ENCODE measurements around the gene DEUP1.

Gene DEUP1

GRCh38 chr11:93361435-93361834 is 30.9 kb downstream of the DEUP1 start:
- H3K9me3 ChIP-seq (ENCODE audit: severe bottlenecking) = no peaks in the 10 kb centered on the region
- H3K27ac ChIP-seq = no peak overlapping the region
- H3K36me3 ChIP-seq = no peaks in the 10 kb centered on the region
- no peak for DNase-seq
- TF ChIP-seq, protein P1, sequence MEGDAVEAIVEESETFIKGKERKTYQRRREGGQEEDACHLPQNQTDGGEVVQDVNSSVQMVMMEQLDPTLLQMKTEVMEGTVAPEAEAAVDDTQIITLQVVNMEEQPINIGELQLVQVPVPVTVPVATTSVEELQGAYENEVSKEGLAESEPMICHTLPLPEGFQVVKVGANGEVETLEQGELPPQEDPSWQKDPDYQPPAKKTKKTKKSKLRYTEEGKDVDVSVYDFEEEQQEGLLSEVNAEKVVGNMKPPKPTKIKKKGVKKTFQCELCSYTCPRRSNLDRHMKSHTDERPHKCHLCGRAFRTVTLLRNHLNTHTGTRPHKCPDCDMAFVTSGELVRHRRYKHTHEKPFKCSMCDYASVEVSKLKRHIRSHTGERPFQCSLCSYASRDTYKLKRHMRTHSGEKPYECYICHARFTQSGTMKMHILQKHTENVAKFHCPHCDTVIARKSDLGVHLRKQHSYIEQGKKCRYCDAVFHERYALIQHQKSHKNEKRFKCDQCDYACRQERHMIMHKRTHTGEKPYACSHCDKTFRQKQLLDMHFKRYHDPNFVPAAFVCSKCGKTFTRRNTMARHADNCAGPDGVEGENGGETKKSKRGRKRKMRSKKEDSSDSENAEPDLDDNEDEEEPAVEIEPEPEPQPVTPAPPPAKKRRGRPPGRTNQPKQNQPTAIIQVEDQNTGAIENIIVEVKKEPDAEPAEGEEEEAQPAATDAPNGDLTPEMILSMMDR (IDR thresholded peaks at IDR 0.05; ENCODE audit: low read depth, low read length) = no peak
- no peak overlapping the region for H3K4me3 ChIP-seq (ENCODE audit: low read depth, low read length)
- no peaks in the 10 kb centered on the region for H3K27me3 ChIP-seq (ENCODE audit: insufficient read depth, low read depth, severe bottlenecking)

- Histone ChIP-seq H3K27me3 (ENCODE audit: insufficient read depth, low read depth, severe bottlenecking) (no peaks in the 10 kb centered on the region), H3K36me3 (no peaks in the 10 kb centered on the region), H3K27ac (no peak overlapping the region), H3K9me3 (ENCODE audit: severe bottlenecking) (no peaks in the 10 kb centered on the region), H3K4me3 (ENCODE audit: low read depth, low read length) (no peak overlapping the region)
- DNase-seq = no peak
- TF ChIP-seq, protein P1 (IDR thresholded peaks at IDR 0.05; ENCODE audit: low read depth, low read length) = no peak
These were observed 37.5 kb downstream of the DEUP1 start for GRCh38 chr11:93368022-93368421.

DNA sequence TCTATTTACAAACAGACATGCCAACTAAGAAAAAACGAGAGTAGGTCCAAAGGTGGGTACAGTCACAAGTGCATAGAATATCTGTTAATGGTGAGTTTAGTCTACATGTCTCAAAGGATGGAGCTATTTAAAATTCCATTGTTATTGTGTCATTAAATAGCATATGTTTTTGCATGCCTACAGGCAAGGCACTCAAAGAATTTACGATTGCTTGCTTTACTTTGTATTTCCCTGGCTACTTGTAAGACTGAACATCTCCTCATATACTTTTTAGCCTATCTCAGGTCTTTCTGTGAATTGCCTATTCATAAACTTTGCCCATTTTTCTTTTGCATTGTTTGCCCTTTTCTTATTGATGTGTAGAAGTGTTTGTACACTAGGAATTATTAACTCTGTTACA is 39.7 kb downstream of the DEUP1 start:
- DNase-seq = no peak
- H3K27ac ChIP-seq = no peak overlapping the region
- H3K27me3 ChIP-seq (ENCODE audit: insufficient read depth, low read depth, severe bottlenecking) = no peaks in the 10 kb centered on the region
- TF ChIP-seq, protein P1 (IDR thresholded peaks at IDR 0.05; ENCODE audit: low read depth, low read length) = no peak
- no peak overlapping the region for H3K4me3 ChIP-seq (ENCODE audit: low read depth, low read length)
- no peaks in the 10 kb centered on the region for H3K9me3 ChIP-seq (ENCODE audit: severe bottlenecking)
- H3K36me3 ChIP-seq = no peaks in the 10 kb centered on the region

- no peaks in the 10 kb centered on the region for H3K9me3 ChIP-seq (ENCODE audit: severe bottlenecking)
- TF ChIP-seq, protein P1 (IDR thresholded peaks at IDR 0.05; ENCODE audit: low read depth, low read length) = no peak
- no peak overlapping the region for H3K27ac ChIP-seq
- no peaks in the 10 kb centered on the region for H3K36me3 ChIP-seq
- no peaks in the 10 kb centered on the region for H3K27me3 ChIP-seq (ENCODE audit: insufficient read depth, low read depth, severe bottlenecking)
- no peak overlapping the region for H3K4me3 ChIP-seq (ENCODE audit: low read depth, low read length)
- no peak for DNase-seq
These were observed 59.2 kb downstream of the DEUP1 start for GRCh38 chr11:93389737-93390136.

- Histone ChIP-seq H3K27ac (no peak overlapping the region), H3K9me3 (ENCODE audit: severe bottlenecking) (no peaks in the 10 kb centered on the region), H3K4me3 (ENCODE audit: low read depth, low read length) (no peak overlapping the region), H3K36me3 (no peaks in the 10 kb centered on the region), H3K27me3 (ENCODE audit: insufficient read depth, low read depth, severe bottlenecking) (no peaks in the 10 kb centered on the region)
- DNase-seq = no peak
- TF ChIP-seq, protein P1 (IDR thresholded peaks at IDR 0.05; ENCODE audit: low read depth, low read length) = no peak
These were observed 62.3 kb downstream of the DEUP1 start for GRCh38 chr11:93392867-93393266.

DNA sequence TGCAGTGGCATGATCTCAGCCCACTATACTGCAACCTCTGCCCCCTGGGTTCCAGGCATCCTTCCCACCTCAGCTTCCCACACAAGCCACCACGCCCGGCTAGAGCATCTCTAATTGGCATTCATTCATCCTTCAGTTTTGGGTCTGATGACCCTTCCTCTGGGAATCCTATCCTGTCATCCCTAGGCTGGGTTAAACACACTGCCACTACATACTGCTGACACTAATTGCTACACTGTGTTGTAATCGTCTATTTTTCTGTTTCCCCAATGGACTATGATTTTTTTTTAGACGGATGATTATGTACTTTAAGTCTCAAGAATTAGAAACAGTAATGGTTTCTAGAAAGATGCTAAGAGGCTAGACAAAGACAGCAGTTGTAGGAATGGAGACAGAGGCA is 62.8 kb downstream of the DEUP1 start:
- Histone ChIP-seq H3K4me3 (ENCODE audit: low read depth, low read length) (no peak overlapping the region), H3K27ac (no peak overlapping the region), H3K36me3 (no peaks in the 10 kb centered on the region), H3K9me3 (ENCODE audit: severe bottlenecking) (no peaks in the 10 kb centered on the region), H3K27me3 (ENCODE audit: insufficient read depth, low read depth, severe bottlenecking) (no peaks in the 10 kb centered on the region)
- no peak for DNase-seq
- TF ChIP-seq, protein P1 (IDR thresholded peaks at IDR 0.05; ENCODE audit: low read depth, low read length) = no peak
